ENCODE results near the gene DUOX1.

DUOX1 gene

GRCh38 chr15:45184562-45185041 lies 54.8 kb downstream of the DUOX1 start:
- TF ChIP-seq CTCF (IDR thresholded peaks at IDR 0.05) = no peak

- TF ChIP-seq CTCF (IDR thresholded peaks at IDR 0.05) = no peak
Observed at GRCh38 chr15:45185069-45185779, 55.4 kb downstream of the DUOX1 start.

DNA sequence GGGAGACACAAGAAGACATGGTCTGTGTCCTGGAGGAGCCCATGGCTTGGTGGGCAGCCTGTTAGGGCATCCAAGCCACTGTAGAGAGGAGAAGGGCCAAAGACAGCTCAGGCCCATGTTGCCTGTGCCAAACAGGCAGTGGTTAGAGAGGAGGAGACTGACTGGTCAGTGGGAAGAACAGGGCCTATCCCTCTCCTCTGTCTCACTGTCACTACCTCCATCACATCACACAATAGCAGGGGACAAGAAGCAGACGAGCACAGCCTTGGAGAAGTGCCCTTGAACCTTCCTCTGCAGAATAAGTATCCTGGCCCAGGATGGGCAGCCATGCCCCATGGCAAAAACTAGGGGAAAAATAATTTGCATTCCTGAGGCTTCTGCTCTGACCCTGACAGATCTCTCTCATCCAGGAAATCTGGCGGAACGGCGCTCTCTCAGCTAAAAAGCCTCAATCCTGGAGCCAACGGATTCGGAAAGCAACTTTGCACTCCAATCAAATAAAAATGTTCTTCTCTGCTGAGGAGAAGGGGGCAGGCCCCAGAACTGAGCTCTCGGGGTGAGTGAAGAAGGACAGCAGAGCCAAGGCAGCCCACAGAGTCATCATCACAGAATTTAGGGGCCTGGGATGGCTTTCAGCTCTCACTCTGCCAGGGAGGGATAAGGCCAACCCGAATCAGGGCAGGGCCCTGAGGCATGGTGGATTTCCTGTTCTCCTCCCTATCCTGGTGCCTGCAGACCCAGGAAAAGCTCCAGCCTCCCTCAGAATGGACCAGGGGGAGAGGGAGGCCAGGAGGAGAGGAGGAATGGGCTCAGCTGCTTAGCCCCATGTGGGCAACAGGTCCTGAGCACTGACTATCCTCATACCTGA lies 56.3 kb downstream of the DUOX1 start:
- TF ChIP-seq CTCF (IDR thresholded peaks at IDR 0.05) = no peak

DNA sequence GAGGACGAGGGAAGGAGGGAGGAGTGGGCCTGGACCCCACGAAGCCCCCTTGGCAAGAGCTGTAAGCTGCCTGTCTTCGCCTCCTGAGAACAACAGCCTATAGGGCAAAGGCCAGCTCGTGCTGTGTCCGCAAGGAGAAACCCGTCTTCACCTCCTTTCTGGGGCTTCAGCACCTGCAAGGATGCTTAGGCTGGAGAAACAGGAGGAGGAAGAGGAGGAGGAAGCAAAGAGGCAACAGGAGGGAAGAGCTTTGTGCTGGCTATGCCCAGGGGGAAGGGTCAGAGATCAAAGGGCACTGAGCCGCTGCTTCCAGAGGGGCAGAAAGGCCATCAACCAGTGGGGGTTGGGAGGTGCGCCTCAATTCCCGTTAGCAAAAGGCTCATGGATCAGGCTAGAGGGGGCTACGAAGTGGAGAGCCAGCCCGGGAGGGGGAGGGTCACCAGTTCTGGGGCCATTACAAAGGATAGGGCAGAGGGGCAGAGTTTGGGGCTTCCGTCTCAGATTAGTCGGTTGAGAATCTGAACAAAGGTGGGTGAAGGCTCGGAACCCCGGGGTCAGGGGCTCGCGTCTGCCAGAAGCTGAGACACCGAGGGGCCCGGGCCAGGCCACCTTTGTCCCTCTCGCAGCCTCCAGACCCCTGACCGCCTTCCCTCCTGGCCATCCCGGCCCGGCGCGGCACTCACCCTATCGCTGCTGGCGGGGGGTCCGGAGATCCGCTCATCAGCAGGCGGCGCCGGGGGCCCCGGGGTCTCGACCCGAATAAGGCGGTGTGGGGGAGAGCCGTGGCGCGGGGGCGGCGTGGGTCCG lies 57.2 kb downstream of the DUOX1 start:
- no peak for TF ChIP-seq CTCF (IDR thresholded peaks at IDR 0.05)

DNA sequence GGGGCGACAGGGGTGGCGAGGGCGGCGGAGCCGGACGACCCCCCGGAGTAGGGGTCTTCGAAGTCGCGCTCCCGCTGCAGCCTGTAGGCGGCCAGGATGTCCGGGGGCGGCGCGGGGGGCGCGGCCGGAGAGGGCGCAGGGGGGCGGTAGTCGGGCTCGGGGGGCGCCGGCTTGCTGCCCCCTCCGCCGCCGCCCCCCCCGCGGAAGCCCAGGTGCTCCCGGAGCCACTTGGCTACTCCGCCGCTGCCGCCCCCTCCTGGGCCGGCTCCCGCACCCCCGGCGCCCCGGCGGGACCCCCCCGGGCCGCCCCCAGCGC lies 57.7 kb downstream of the DUOX1 start:
- no peak for TF ChIP-seq CTCF (IDR thresholded peaks at IDR 0.05)

DNA sequence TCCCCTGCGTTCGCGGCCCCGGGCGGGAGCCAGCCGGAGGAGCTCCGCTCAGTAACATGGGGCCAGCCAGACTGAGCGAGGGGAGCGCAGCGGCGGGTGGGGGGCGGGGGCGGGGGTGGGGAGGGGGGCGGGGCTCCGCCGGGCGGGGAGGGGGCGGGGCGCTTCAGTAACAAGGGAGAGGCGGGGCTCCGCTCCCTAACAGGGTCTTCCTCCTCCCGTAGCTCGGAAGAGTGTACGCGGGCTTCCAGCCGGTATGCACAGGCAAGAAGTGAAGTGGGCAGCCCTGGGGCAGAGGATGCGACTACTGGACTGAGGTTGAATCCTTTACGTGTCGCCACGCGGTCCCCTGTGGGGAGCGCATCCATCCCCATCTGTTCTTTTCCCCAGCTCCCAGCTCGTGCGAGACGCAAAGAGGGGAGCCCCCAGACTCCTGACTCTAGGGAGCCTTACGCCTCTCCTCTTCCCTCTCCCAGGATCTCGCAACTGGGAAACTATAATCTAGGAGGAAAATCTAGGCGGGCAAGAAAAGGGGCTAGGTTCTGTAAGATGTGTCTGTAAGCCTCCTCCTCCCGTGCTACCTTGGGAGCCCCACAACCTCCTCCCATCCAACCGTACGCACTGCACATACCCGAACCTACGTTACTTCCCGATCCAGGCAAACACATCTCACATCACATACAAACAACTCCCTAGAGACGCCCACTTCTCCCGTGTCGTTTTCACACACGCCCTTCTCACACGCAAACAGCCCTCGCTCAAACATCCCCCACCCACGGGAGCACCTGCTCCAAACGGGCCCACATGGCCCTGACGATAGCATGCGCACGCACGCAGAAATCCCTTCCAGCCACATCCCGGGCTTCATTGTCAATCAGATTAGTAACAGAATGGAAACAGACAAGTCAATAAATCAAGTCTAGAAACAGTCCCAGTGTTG lies 58.4 kb downstream of the DUOX1 start, which contains the start of gene SHF:
SHF (minus strand) TSS at position 73 of the 937 bp plus-strand sequence; CDS start at position 58, 15 bp downstream.
- no peak for TF ChIP-seq CTCF (IDR thresholded peaks at IDR 0.05)

Measured in LNCAP (cell line).